ENCODE results near the gene GHSR.
A peak's percentile ranks its signal among the peaks of the same experiment; 100 is the strongest.

The GHSR gene, protein sequence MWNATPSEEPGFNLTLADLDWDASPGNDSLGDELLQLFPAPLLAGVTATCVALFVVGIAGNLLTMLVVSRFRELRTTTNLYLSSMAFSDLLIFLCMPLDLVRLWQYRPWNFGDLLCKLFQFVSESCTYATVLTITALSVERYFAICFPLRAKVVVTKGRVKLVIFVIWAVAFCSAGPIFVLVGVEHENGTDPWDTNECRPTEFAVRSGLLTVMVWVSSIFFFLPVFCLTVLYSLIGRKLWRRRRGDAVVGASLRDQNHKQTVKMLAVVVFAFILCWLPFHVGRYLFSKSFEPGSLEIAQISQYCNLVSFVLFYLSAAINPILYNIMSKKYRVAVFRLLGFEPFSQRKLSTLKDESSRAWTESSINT

DNA sequence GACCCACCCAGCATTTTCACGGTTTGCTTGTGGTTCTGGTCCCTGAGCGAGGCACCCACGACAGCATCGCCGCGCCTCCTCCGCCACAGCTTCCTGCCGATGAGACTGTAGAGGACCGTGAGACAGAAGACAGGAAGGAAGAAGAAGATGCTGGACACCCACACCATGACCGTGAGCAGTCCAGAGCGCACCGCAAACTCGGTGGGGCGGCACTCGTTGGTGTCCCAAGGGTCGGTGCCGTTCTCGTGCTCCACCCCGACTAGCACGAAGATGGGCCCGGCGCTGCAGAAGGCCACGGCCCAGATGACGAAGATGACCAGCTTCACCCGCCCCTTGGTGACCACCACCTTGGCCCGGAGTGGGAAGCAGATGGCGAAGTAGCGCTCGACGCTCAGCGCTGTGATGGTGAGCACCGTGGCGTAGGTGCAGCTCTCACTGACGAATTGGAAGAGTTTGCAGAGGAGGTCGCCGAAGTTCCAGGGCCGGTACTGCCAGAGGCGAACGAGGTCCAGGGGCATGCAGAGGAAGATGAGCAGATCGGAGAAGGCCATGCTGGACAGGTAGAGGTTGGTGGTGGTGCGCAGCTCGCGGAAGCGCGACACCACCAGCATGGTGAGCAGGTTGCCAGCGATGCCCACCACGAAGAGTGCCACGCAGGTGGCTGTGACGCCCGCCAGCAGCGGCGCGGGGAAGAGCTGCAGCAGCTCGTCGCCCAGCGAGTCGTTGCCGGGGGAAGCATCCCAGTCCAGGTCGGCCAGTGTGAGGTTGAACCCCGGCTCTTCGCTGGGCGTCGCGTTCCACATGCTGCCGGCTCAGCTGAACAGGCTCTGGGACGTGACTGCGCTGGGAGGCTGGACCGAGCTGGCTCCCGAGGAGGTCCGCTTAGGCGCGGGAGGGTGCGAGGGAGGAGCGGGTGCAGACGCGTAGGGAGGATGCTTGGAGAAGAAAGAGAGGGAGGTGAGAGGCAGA, at the start of gene GHSR:
TSS of gene GHSR (minus strand) at position 846 of the 969 bp plus-strand sequence. CDS start at position 803, 43 bp downstream.
- DNase-seq: no peak

- peak; percentile 87 to 94 (median 92) for DNase-seq
These were observed 42.0 kb upstream of the GHSR start for GRCh38 chr3:172490198-172490669.

DNA sequence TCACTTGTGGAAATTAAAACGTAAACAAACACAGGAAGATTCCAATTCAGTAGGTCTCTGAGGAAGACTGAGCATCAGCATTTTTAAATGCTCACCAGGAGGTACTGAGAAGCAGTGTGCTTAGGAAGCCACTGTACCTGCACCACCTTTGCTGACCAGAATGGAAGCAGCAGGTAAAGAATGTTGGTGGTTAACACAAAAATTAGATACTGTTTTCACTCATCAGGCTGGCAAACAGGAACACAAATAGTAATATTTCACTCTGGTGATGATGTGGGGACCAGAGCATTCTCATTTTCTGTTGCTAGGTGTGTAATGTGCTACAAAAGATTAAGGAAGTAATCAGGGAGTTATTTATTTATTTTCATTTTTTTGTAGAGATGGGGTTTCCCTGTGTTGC, 29.9 kb upstream of the GHSR start:
- DNase-seq: no peak

DNA sequence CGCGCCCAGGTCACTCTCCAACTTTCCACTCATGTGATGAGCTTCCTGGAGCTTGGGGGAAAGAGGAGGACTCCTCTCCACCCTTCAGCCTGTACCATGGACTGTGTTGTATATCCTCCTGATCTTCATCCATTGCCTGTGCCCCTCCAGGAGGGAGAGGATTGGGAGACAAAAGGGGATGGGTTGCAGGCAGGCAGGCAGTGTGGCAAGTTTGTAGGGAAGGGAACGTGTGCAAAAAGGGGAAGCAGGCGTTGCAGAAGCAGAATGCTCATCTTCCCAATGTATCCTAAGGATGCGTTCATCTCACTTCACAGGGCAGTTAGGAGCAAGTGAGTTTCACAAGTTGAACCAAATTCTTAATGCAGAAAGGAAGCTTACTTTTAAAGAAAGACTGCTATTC, 28.1 kb upstream of the GHSR start:
- peak; percentile 60 to 64 (median 64) for DNase-seq

DNA sequence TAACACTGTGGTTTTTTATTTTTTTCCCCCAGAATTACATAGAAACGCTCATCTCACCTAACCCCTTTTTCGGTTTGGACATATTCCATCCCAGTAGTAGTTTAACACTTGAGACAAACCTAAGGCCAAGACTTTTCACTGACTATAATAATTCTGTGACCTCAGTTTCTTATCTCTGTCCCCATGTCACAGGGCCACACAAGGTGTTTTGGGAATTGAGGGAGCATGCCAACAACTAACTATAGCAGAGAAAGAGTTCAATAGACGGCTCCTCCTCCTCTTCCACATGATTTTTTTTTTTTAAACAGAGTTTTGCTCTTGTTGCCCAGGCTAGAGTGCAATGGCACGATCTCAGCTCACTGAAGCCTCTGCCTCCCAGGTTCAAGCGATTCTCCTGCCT, 27.4 kb upstream of the GHSR start:
- no peak for DNase-seq

- DNase-seq: no peak
These were observed 23.6 kb upstream of the GHSR start for GRCh38 chr3:172471903-172472302.

- no peak for DNase-seq
These were observed 22.3 kb upstream of the GHSR start for GRCh38 chr3:172470588-172470987.

GRCh38 chr3:172467170-172467824, 19.0 kb upstream of the GHSR start:
- peak; percentile 50 to 68 (median 59) for DNase-seq

GRCh38 chr3:172466553-172467130, 18.4 kb upstream of the GHSR start:
- DNase-seq: no peak

GRCh38 chr3:172465281-172465680, 17.0 kb upstream of the GHSR start:
- DNase-seq: no peak

- DNase-seq: no peak
These were observed 16.1 kb upstream of the GHSR start for GRCh38 chr3:172464306-172464705.

DNA sequence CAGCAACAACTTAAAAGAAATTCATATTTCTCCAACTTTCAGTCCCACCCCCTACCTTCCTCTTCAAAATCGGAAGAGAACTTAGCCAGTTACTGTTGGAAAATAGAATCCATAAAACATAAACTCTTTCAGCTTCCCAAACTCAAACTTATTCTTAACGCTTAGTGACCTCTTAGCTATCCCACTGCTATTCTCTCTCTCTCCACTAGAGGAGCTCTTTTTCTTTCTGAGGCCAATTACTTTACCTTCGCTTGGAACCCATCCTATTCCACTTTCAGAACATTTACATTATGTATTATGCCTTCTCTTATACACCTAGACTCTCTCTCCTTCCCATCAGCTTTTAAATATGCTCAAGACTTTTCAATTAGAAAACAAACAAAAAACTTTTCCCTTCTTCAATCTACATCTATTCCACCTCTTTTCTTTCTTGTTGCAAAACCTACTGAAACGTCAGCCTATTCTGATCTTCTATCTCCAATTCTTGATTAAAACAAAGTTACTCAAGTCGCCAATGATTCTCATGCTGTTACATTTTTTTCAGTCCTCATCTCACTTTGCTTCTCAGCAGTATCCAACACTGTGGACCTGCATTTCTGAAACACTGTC, 13.4 kb upstream of the GHSR start:
- peak; percentile 51 to 67 (median 67) for DNase-seq

DNA sequence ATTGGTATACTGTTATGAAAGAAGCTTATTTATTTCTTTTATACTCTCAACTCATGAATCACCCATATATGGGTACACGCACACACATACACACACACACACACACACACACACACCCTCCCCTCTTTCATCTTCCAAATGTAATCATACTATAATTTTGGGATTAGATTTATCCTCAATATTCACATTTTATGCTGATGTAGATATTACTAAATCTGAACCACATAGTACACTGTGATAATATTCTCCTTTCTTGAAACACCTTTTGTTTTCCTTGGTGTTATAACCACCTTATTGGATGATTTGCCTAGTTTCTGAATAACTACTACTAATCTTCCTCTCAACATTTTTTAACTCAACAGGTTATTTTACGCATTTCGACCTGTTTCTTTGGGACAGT, 8.1 kb upstream of the GHSR start:
- no peak for DNase-seq

DNA sequence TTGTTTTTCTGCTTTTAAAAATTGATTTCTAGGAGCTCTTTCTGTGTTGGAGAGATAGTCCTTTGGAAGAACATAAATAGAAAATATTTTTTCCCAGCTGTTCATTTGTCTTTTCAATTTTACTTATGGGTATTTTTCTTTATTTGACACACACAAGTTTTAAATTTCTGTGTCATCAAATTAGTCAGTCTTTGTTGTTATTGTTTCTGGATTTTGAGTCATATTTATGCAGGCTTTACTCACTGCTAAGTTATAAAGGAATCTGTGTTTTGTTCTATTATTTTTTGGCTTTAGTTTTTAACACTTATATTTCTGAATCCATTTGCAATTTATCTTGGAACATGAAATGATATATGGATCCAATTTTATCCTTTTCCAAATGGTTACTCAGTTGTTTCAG, 5.9 kb upstream of the GHSR start:
- DNase-seq: no peak

GRCh38 chr3:172449466-172450149, 1.4 kb upstream of the GHSR start:
- DNase-seq: peak; percentile 35 to 63 (median 47)

- no peak for DNase-seq
These were observed 607 bp upstream of the GHSR start for GRCh38 chr3:172448661-172449465.

- DNase-seq: no peak
These were observed 2.1 kb downstream of the GHSR start for GRCh38 chr3:172446198-172446597.

GRCh38 chr3:172444821-172445220, 3.4 kb downstream of the GHSR start:
- peak in 1 of 3 donors; percentile 34 for DNase-seq

GRCh38 chr3:172442606-172443005, 5.7 kb downstream of the GHSR start:
- DNase-seq: peak in 2 of 3 donors; percentile 56 to 61

GRCh38 chr3:172441581-172441980, 6.7 kb downstream of the GHSR start:
- no peak for DNase-seq

GRCh38 chr3:172438186-172438585, 10.1 kb downstream of the GHSR start:
- no peak for DNase-seq
